ENCODE data around the gene MON2. TPM values are rescaled to one million over a fixed set of nuclear protein-coding genes. Genes with fewer than 3 reads are reported as not detected.

The MON2 gene
- total and polyA plus RNA-seq, 12 donors = 13.9 to 78.2 (median 41.4) TPM

DNA sequence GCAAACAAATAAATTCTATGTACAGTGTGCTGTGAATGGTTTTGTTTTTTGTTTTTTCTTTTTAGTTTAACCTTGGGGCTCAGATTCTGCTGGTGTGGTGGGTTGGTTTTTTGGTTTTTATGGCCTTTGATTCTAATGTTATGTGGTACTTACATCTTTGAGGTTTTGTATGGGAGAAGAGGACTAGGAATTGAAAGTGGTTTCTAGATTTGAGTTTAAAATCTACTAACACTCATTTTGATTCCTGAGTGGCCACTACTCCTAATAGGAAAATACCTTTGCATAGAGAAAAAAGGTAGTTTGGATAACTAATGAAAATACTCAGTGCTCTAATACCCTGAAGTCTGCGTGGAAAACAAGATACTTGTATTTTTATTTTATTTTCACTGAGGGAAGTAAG lies 137.7 kb downstream of the MON2 start:
- H3K4me1 ChIP-seq (replicated peaks in 1 of 2) = peaks cover 6 to 26% of the 10 kb centered on the region in 2 donors
- peak overlapping the region in 1 of 4 donors; percentile 73 for H3K4me3 ChIP-seq
- no peaks in the 10 kb centered on the region for H3K27me3 ChIP-seq
- H3K9me3 ChIP-seq (replicated peaks in 1 of 3) = peaks cover 0 to 2% (median 0%) of the 10 kb centered on the region in 3 donors
- peak overlapping the region in 2 of 5 donors; percentile 99 to 100 for H3K27ac ChIP-seq
- no peak for DNase-seq
- TF ChIP-seq CTCF (IDR thresholded peaks at IDR 0.05) = no peak
- no peak for TF ChIP-seq POLR2A (IDR thresholded peaks at IDR 0.05)
- intact Hi-C loops (cut with DNase I) = no loop called here
- WGBS, 4 donors = 45 to 64% (median 58%) methylated on average over 1 of the region's 1 CpG
- no peaks in the 10 kb centered on the region for H3K36me3 ChIP-seq (replicated peaks in 1 of 2)

GRCh38 chr12:62604871-62605270 lies 138.2 kb downstream of the MON2 start:
- intact Hi-C loops (cut with DNase I) = no loop called here
- Histone ChIP-seq H3K9me3 (replicated peaks in 1 of 3) (peaks cover 0 to 7% (median 0%) of the 10 kb centered on the region in 3 donors), H3K27me3 (no peaks in the 10 kb centered on the region), H3K36me3 (replicated peaks in 1 of 2) (no peaks in the 10 kb centered on the region), H3K4me3 (peak overlapping the region in 1 of 4 donors; percentile 73), H3K27ac (no peak overlapping the region), H3K4me1 (replicated peaks in 1 of 2) (peaks cover 6 to 26% of the 10 kb centered on the region in 2 donors)
- TF ChIP-seq CTCF (IDR thresholded peaks at IDR 0.05) (no peak), POLR2A (IDR thresholded peaks at IDR 0.05) (no peak)
- WGBS, 4 donors = 32 to 48% (median 43%) methylated on average over 4 of the region's 4 CpGs
- no peak for DNase-seq

DNA sequence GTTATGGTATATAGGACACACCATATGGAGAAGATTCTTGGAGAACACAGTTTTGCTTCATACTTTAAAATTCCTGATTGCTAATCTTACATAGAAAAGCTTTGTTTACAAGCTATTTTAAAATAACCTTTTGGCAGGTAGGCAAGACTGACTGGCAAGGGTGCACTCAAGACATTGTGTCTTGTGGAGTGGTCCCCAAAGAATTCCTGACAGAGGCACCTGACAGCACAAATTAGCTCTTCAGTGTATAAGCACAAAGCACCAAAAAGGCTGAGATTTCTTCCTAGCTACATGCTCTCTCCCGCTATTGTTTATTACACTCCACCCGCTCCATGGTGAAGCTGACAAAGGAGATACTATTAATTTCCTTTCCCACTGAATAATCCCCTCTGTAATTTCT lies 139.4 kb downstream of the MON2 start:
- 96 to 100% (median 99%) methylated on average over 2 of the region's 2 CpGs for WGBS, 4 donors
- intact Hi-C loops (cut with DNase I) = no loop called here

GRCh38 chr12:62606654-62607053 lies 140.0 kb downstream of the MON2 start:
- no peak overlapping the region for H3K27ac ChIP-seq
- 92 to 97% (median 95%) methylated on average over 1 of the region's 1 CpG for WGBS, 4 donors
- H3K4me3 ChIP-seq = no peak overlapping the region
- no peaks in the 10 kb centered on the region for H3K27me3 ChIP-seq
- TF ChIP-seq POLR2A (IDR thresholded peaks at IDR 0.05) = no peak
- no peak for TF ChIP-seq CTCF (IDR thresholded peaks at IDR 0.05)
- H3K9me3 ChIP-seq (replicated peaks in 1 of 3) = peaks cover 0 to 7% (median 0%) of the 10 kb centered on the region in 3 donors
- no peak for DNase-seq
- intact Hi-C loops (cut with DNase I) = no loop called here
- H3K4me1 ChIP-seq (replicated peaks in 1 of 2) = peaks cover 4 to 21% of the 10 kb centered on the region in 2 donors
- H3K36me3 ChIP-seq (replicated peaks in 1 of 2) = no peaks in the 10 kb centered on the region

More for the DNA sequence above, 139.4 kb downstream of the MON2 start:
- H3K9me3 ChIP-seq (replicated peaks in 1 of 3) = peaks cover 0 to 7% (median 0%) of the 10 kb centered on the region in 3 donors
- H3K4me3 ChIP-seq = no peak overlapping the region
- H3K27me3 ChIP-seq = no peaks in the 10 kb centered on the region
- no peak for DNase-seq
- no peak overlapping the region for H3K27ac ChIP-seq
- TF ChIP-seq POLR2A (IDR thresholded peaks at IDR 0.05) = no peak
- peaks cover 6 to 26% of the 10 kb centered on the region in 2 donors for H3K4me1 ChIP-seq (replicated peaks in 1 of 2)
- no peaks in the 10 kb centered on the region for H3K36me3 ChIP-seq (replicated peaks in 1 of 2)

DNA sequence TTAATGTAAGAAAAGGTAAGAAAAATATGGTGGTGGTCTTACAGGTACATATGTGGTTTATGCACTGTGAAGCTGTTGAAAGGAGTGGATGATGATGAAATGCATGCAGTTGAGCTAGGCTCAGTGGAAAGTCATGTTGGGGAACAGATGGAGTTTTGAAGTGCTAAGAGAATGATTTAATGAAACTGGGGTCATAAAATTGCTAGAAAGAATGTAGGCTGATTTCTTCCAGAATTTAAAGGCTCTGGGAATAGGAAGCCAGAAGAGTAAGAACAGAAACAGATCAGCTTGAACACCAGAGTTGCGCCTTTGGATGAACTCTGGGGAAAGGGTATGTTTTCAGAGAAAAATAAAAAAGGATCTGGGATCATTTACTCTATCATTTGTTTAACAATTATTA lies 146.5 kb downstream of the MON2 start:
- Histone ChIP-seq H3K4me3 (no peak overlapping the region), H3K27me3 (no peaks in the 10 kb centered on the region), H3K27ac (no peak overlapping the region), H3K36me3 (replicated peaks in 1 of 2) (no peaks in the 10 kb centered on the region), H3K4me1 (replicated peaks in 1 of 2) (no peaks in the 10 kb centered on the region), H3K9me3 (replicated peaks in 1 of 3) (peaks cover 0 to 7% (median 0%) of the 10 kb centered on the region in 3 donors)
- WGBS, 4 donors = 80 to 93% (median 88%) methylated on average over 1 of the region's 1 CpG
- TF ChIP-seq CTCF (IDR thresholded peaks at IDR 0.05) = no peak
- DNase-seq = no peak
- intact Hi-C loops (cut with DNase I) = no loop called here
